ENCODE measurements around the gene EGR4. TPM values are rescaled to one million over a fixed set of nuclear protein-coding genes. Genes with fewer than 3 reads are reported as not detected.
A peak's percentile ranks its signal among the peaks of the same experiment; 100 is the strongest.

Gene EGR4
- total RNA-seq, 2 donors from 2014 or later: 0.16 TPM; not detected in 1

- H3K9me3 ChIP-seq: peaks cover 0 to 6% of the 10 kb centered on the region in 2 donors
- no peaks in the 10 kb centered on the region for H3K36me3 ChIP-seq
- no peak overlapping the region for H3K27ac ChIP-seq
- H3K4me1 ChIP-seq: peaks cover 0 to 29% of the 10 kb centered on the region in 2 donors
- peaks cover 11 to 28% of the 10 kb centered on the region in 2 donors for H3K27me3 ChIP-seq
- DNase-seq (ENCODE audit: low spot score): no peak
- peak overlapping the region; percentile 26 to 46 for H3K4me3 ChIP-seq
- TF ChIP-seq CTCF (IDR thresholded peaks at IDR 0.05): no peak
These were observed 328 bp downstream of the EGR4 start for GRCh38 chr2:73292906-73293533.

GRCh38 chr2:73292316-73292905 lies 937 bp downstream of the EGR4 start:
- H3K27ac ChIP-seq: no peak overlapping the region
- no peak overlapping the region for H3K4me3 ChIP-seq
- DNase-seq (ENCODE audit: low spot score): no peak
- peaks cover 0 to 29% of the 10 kb centered on the region in 2 donors for H3K4me1 ChIP-seq
- H3K36me3 ChIP-seq: no peaks in the 10 kb centered on the region
- no peak for TF ChIP-seq CTCF (IDR thresholded peaks at IDR 0.05)
- H3K27me3 ChIP-seq: peaks cover 11 to 28% of the 10 kb centered on the region in 2 donors
- H3K9me3 ChIP-seq: peaks cover 0 to 6% of the 10 kb centered on the region in 2 donors

GRCh38 chr2:73291461-73292315 lies 1.7 kb downstream of the EGR4 start:
- Histone ChIP-seq H3K27me3 (peaks cover 11 to 28% of the 10 kb centered on the region in 2 donors), H3K4me3 (peak overlapping the region in 1 of 2 donors; percentile 37)
- DNase-seq (ENCODE audit: low spot score): no peak

GRCh38 chr2:73291093-73291460 lies 2.3 kb downstream of the EGR4 start:
- Histone ChIP-seq H3K9me3 (peaks cover 0 to 6% of the 10 kb centered on the region in 2 donors), H3K4me3 (peak overlapping the region in 1 of 2 donors; percentile 37), H3K36me3 (no peaks in the 10 kb centered on the region), H3K27me3 (peaks cover 11 to 28% of the 10 kb centered on the region in 2 donors), H3K27ac (no peak overlapping the region), H3K4me1 (peaks cover 0 to 29% of the 10 kb centered on the region in 2 donors)
- TF ChIP-seq CTCF (IDR thresholded peaks at IDR 0.05): no peak
- DNase-seq (ENCODE audit: low spot score): no peak

More at GRCh38 chr2:73291461-73292315, 1.7 kb downstream of the EGR4 start:
- H3K4me1 ChIP-seq: peaks cover 0 to 29% of the 10 kb centered on the region in 2 donors
- no peak for TF ChIP-seq CTCF (IDR thresholded peaks at IDR 0.05)
- H3K36me3 ChIP-seq: no peaks in the 10 kb centered on the region
- H3K9me3 ChIP-seq: peaks cover 0 to 6% of the 10 kb centered on the region in 2 donors
- no peak overlapping the region for H3K27ac ChIP-seq

- no peak for DNase-seq (ENCODE audit: low spot score)
- Histone ChIP-seq H3K4me1 (peaks cover 0 to 30% of the 10 kb centered on the region in 2 donors), H3K36me3 (no peaks in the 10 kb centered on the region), H3K4me3 (no peak overlapping the region), H3K27me3 (peaks cover 11 to 28% of the 10 kb centered on the region in 2 donors), H3K9me3 (peaks cover 0 to 6% of the 10 kb centered on the region in 2 donors), H3K27ac (no peak overlapping the region)
- peak in 1 of 2 donors; percentile 40 for TF ChIP-seq CTCF (IDR thresholded peaks at IDR 0.05)
These were observed 3.1 kb downstream of the EGR4 start for GRCh38 chr2:73290049-73290839.

Measured in right atrium auricular region (tissue), 2 donors.